ENCODE measurements around the gene MTA2.
"Not testable (repeated sequence)": the region's sequence is repeated elsewhere in the genome, so short reads cannot be mapped to it uniquely, and the experiment has no call there.

DNA sequence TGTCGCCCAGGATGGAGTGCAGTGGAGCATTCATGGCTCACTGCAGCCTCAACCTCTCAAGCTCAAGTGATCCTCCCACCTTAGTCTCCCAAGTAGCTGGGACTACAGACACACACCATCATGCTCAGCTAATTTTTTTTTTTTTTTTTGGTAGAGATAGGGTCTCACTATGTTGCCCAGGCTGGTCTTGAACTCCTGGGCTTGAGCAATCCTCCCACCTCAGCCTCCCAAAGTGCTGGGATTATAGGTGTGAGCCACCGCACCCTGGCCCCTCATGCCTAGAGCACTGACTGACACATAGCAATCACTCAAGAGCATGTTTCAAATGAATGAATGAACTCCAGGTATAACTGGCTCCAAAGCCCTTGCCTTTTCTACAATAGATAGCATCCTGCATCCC, 51.2 kb downstream of the MTA2 start:
- TF ChIP-seq, protein P1, sequence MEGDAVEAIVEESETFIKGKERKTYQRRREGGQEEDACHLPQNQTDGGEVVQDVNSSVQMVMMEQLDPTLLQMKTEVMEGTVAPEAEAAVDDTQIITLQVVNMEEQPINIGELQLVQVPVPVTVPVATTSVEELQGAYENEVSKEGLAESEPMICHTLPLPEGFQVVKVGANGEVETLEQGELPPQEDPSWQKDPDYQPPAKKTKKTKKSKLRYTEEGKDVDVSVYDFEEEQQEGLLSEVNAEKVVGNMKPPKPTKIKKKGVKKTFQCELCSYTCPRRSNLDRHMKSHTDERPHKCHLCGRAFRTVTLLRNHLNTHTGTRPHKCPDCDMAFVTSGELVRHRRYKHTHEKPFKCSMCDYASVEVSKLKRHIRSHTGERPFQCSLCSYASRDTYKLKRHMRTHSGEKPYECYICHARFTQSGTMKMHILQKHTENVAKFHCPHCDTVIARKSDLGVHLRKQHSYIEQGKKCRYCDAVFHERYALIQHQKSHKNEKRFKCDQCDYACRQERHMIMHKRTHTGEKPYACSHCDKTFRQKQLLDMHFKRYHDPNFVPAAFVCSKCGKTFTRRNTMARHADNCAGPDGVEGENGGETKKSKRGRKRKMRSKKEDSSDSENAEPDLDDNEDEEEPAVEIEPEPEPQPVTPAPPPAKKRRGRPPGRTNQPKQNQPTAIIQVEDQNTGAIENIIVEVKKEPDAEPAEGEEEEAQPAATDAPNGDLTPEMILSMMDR (conservative IDR thresholded peaks at IDR 0.05; ENCODE audit: low read length) = not testable (repeated sequence)
- TF ChIP-seq EZH2phosphoT487 (IDR thresholded peaks at IDR 0.05; ENCODE audit: borderline replicate concordance) = not testable (repeated sequence)

Measured in Loucy (cell line).